NCI-H524 treated with DMSO at 0.1 percent for 48 hours (cell line): Measurements from ENCODE around the gene BRIX1.
"Not testable (repeated sequence)": the region's sequence is repeated elsewhere in the genome, so short reads cannot be mapped to it uniquely, and the experiment has no call there.

Experiments used
- DNase-seq: peaks from one replicate; lab custom pipeline; 2025; lab: John Stamatoyannopoulos, UW

The BRIX1 gene

DNA sequence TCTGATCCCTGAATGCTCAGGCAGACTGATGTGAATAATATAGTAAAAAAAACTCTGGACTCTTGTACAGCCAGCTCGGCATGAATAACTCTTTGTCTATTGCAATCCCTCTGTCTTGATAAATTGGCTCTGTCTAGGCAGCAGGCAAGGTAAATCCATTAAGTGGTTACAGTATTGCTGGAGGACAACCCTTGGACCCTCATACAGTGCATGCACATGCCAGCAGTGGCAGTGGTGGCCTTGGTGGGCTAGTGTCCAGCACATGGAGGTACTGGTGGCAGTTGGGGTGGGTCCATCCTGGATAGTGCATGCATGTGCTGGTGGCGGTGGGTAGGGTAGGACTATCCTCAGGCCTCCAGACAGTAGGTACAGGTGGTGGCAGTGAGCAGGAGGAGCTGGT, 52.7 kb downstream of the BRIX1 start:
- DNase-seq: no peak

DNA sequence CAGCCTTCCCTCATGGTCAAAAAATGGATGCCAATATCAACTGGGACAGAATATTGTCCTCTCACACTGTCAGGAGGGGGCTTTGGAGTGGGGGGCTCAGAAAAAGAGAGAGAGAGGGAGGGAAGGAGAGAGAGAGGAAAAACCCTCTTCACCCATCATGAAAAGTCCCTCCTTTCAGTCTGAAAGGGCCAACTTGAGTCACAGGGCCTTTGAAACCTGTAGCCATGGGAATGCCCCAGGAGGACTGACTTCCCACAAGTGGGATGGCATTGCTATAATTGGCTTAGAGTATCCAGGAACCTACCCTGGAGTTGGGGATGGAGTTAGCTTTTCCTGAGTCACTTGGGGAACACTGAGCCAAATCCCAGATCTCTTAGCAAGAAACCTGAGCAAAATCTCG, 55.0 kb downstream of the BRIX1 start:
- DNase-seq: no peak

DNA sequence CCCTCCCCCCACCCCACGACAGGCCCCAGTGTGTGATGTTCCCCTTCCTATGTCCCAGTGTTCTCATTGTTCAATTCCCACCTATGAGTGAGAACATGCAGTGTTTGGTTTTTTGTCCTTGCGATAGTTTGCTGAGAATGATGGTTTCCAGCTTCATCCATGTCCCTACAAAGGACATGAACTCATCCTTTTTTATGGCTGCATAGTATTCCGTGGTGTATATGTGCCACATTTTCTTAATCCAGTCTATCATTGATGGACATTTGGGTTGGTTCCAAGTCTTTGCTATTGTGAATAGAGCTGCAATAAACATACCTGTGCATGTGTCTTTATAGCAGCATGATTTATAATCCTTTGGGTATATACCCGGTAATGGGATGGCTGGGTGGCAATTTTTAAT, 56.1 kb downstream of the BRIX1 start:
- not testable (repeated sequence) for DNase-seq
